ENCODE measurements around the gene WFDC1. TPM values are rescaled to one million over a fixed set of nuclear protein-coding genes. Genes with fewer than 3 reads are reported as not detected.

WFDC1 gene
- polyA plus RNA-seq, 2 donors, result 4.0 to 4.5 TPM

- Histone ChIP-seq H3K4me3 (ENCODE audit: low read depth in 1 of 2, low read length in 2 of 2) (no peak overlapping the region), H3K36me3 (ENCODE audit: control insufficient read depth in 2 of 2, insufficient read depth in 2 of 2, low read length in 1 of 2) (no peaks in the 10 kb centered on the region), H3K9me3 (ENCODE audit: control insufficient read depth in 2 of 2, insufficient read depth in 1 of 2, low read depth in 1 of 2, low read length in 1 of 2) (no peaks in the 10 kb centered on the region), H3K27ac (ENCODE audit: low read depth in 2 of 2, low read length in 1 of 2) (no peak overlapping the region), H3K27me3 (ENCODE audit: control insufficient read depth in 1 of 2, insufficient read depth in 2 of 2, low read length in 2 of 2) (no peaks in the 10 kb centered on the region), H3K4me1 (ENCODE audit: control insufficient read depth in 2 of 2, insufficient read depth in 2 of 2, low read length in 1 of 2) (peaks cover 0 to 2% of the 10 kb centered on the region in 2 donors)
- WGBS, 2 donors, result 33 to 43% methylated on average over 11 of the region's 11 CpGs
Measured at GRCh38 chr16:84308120-84308519, 13.4 kb downstream of the WFDC1 start.

- Histone ChIP-seq H3K27ac (ENCODE audit: low read depth in 2 of 2, low read length in 1 of 2) (no peak overlapping the region), H3K9me3 (ENCODE audit: control insufficient read depth in 2 of 2, insufficient read depth in 1 of 2, low read depth in 1 of 2, low read length in 1 of 2) (no peaks in the 10 kb centered on the region), H3K27me3 (ENCODE audit: control insufficient read depth in 1 of 2, insufficient read depth in 2 of 2, low read length in 2 of 2) (no peaks in the 10 kb centered on the region), H3K4me3 (ENCODE audit: low read depth in 1 of 2, low read length in 2 of 2) (no peak overlapping the region), H3K36me3 (ENCODE audit: control insufficient read depth in 2 of 2, insufficient read depth in 2 of 2, low read length in 1 of 2) (no peaks in the 10 kb centered on the region), H3K4me1 (ENCODE audit: control insufficient read depth in 2 of 2, insufficient read depth in 2 of 2, low read length in 1 of 2) (peaks cover 0 to 2% of the 10 kb centered on the region in 2 donors)
- WGBS, 2 donors, result 89 to 90% methylated on average over 7 of the region's 7 CpGs
Measured at GRCh38 chr16:84310642-84311041, 16.0 kb downstream of the WFDC1 start.

DNA sequence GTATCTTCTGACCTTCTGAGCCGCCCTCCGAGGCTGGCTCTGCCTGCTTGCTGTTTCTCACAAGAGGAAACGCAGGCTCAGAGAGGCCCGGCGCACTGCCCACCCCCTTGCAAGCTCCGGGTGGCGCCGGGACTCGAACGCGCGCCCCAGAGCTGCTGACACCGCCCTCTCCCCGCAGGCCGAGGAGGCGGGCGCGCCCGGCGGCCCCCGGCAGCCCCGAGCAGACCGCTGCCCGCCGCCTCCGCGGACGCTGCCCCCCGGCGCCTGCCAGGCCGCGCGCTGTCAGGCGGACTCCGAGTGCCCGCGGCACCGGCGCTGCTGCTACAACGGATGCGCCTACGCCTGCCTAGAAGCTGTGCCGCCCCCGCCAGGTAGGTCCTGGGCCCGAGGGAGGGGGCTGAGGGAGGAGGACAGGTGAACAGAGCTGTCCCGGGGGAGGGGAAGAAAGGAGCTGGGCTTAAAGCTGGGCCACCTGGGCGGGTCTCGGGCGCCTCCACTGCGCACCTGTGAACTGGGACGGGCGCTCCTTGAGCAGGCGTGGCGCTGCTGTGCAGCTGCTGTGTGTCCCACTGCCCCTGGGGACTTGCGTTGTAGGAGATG is 18.2 kb downstream of the WFDC1 start:
- Histone ChIP-seq H3K9me3 (ENCODE audit: control insufficient read depth in 2 of 2, insufficient read depth in 1 of 2, low read depth in 1 of 2, low read length in 1 of 2) (peaks cover 0 to 3% of the 10 kb centered on the region in 2 donors), H3K4me1 (ENCODE audit: control insufficient read depth in 2 of 2, insufficient read depth in 2 of 2, low read length in 1 of 2) (peaks cover 0 to 2% of the 10 kb centered on the region in 2 donors), H3K27ac (ENCODE audit: low read depth in 2 of 2, low read length in 1 of 2) (peak overlapping the region in 1 of 2 donors; percentile 6), H3K27me3 (ENCODE audit: control insufficient read depth in 1 of 2, insufficient read depth in 2 of 2, low read length in 2 of 2) (no peaks in the 10 kb centered on the region), H3K36me3 (ENCODE audit: control insufficient read depth in 2 of 2, insufficient read depth in 2 of 2, low read length in 1 of 2) (no peaks in the 10 kb centered on the region), H3K4me3 (ENCODE audit: low read depth in 1 of 2, low read length in 2 of 2) (peak overlapping the region; percentile 2 to 10)
- WGBS, 2 donors, result 6 to 16% methylated on average over 43 to 55 of the region's 55 CpGs

GRCh38 chr16:84313921-84314320 is 19.2 kb downstream of the WFDC1 start:
- H3K36me3 ChIP-seq (ENCODE audit: control insufficient read depth in 2 of 2, insufficient read depth in 2 of 2, low read length in 1 of 2), result no peaks in the 10 kb centered on the region
- H3K27me3 ChIP-seq (ENCODE audit: control insufficient read depth in 1 of 2, insufficient read depth in 2 of 2, low read length in 2 of 2), result no peaks in the 10 kb centered on the region
- peaks cover 0 to 8% of the 10 kb centered on the region in 2 donors for H3K9me3 ChIP-seq (ENCODE audit: control insufficient read depth in 2 of 2, insufficient read depth in 1 of 2, low read depth in 1 of 2, low read length in 1 of 2)
- peaks cover 0 to 2% of the 10 kb centered on the region in 2 donors for H3K4me1 ChIP-seq (ENCODE audit: control insufficient read depth in 2 of 2, insufficient read depth in 2 of 2, low read length in 1 of 2)
- peak overlapping the region in 1 of 2 donors; percentile 11 for H3K27ac ChIP-seq (ENCODE audit: low read depth in 2 of 2, low read length in 1 of 2)
- WGBS, 2 donors, result 59 to 66% methylated on average over 10 of the region's 10 CpGs
- H3K4me3 ChIP-seq (ENCODE audit: low read depth in 1 of 2, low read length in 2 of 2), result no peak overlapping the region

DNA sequence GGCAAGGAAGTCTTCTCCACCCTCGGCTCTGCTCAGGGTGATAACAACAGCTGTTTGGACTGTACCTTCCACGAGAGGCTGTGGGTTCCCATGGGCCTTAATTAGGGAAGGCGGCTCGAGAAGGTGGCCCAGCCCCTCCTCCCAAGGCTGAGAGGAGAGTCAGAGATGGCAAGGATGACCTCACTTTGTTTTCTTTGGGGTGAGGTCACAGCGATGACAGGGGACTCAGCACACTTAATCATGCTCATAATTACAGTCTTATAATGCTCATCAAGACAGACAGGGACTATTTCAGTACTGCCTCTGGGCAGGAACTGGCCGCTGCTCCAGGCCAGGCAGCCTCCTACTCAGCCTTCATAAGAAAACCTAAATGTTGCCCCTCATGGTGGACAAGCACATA is 19.7 kb downstream of the WFDC1 start:
- H3K27ac ChIP-seq (ENCODE audit: low read depth in 2 of 2, low read length in 1 of 2), result peak overlapping the region in 1 of 2 donors; percentile 11

GRCh38 chr16:84314814-84315213 is 20.1 kb downstream of the WFDC1 start:
- Histone ChIP-seq H3K4me3 (ENCODE audit: low read depth in 1 of 2, low read length in 2 of 2) (no peak overlapping the region), H3K9me3 (ENCODE audit: control insufficient read depth in 2 of 2, insufficient read depth in 1 of 2, low read depth in 1 of 2, low read length in 1 of 2) (peaks cover 0 to 10% of the 10 kb centered on the region in 2 donors), H3K36me3 (ENCODE audit: control insufficient read depth in 2 of 2, insufficient read depth in 2 of 2, low read length in 1 of 2) (no peaks in the 10 kb centered on the region), H3K27ac (ENCODE audit: low read depth in 2 of 2, low read length in 1 of 2) (no peak overlapping the region), H3K27me3 (ENCODE audit: control insufficient read depth in 1 of 2, insufficient read depth in 2 of 2, low read length in 2 of 2) (no peaks in the 10 kb centered on the region), H3K4me1 (ENCODE audit: control insufficient read depth in 2 of 2, insufficient read depth in 2 of 2, low read length in 1 of 2) (peaks cover 0 to 2% of the 10 kb centered on the region in 2 donors)
- WGBS, 2 donors, result 64 to 78% methylated on average over 4 of the region's 4 CpGs

More for the DNA sequence above, 19.7 kb downstream of the WFDC1 start:
- H3K36me3 ChIP-seq (ENCODE audit: control insufficient read depth in 2 of 2, insufficient read depth in 2 of 2, low read length in 1 of 2), result no peaks in the 10 kb centered on the region
- 65 to 66% methylated on average over 6 of the region's 6 CpGs for WGBS, 2 donors
- no peak overlapping the region for H3K4me3 ChIP-seq (ENCODE audit: low read depth in 1 of 2, low read length in 2 of 2)
- H3K9me3 ChIP-seq (ENCODE audit: control insufficient read depth in 2 of 2, insufficient read depth in 1 of 2, low read depth in 1 of 2, low read length in 1 of 2), result peaks cover 0 to 10% of the 10 kb centered on the region in 2 donors
- H3K27me3 ChIP-seq (ENCODE audit: control insufficient read depth in 1 of 2, insufficient read depth in 2 of 2, low read length in 2 of 2), result no peaks in the 10 kb centered on the region
- peaks cover 0 to 2% of the 10 kb centered on the region in 2 donors for H3K4me1 ChIP-seq (ENCODE audit: control insufficient read depth in 2 of 2, insufficient read depth in 2 of 2, low read length in 1 of 2)

DNA sequence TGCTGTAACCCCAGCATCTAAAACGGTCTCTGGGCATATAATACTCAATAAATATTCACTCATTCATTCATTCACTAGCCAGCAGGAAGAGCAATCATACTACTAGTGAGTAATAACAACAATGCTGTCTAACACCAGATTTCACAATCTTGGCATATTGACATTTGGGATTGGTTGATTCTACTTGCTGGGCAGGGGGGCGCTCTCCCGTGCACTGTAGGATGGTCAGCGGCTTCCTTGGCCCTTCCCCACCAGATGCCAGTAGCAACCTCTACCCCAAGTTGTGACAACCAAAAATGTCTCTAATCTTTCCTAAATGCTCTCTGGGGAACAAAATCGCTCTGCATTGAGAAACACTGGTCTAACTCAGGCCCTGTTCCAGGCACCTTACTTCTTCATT is 20.7 kb downstream of the WFDC1 start:
- H3K27me3 ChIP-seq (ENCODE audit: control insufficient read depth in 1 of 2, insufficient read depth in 2 of 2, low read length in 2 of 2), result no peaks in the 10 kb centered on the region
- H3K27ac ChIP-seq (ENCODE audit: low read depth in 2 of 2, low read length in 1 of 2), result no peak overlapping the region
- H3K4me1 ChIP-seq (ENCODE audit: control insufficient read depth in 2 of 2, insufficient read depth in 2 of 2, low read length in 1 of 2), result peaks cover 0 to 2% of the 10 kb centered on the region in 2 donors
- no peaks in the 10 kb centered on the region for H3K36me3 ChIP-seq (ENCODE audit: control insufficient read depth in 2 of 2, insufficient read depth in 2 of 2, low read length in 1 of 2)
- WGBS, 2 donors, result 60 to 66% methylated on average over 5 of the region's 5 CpGs
- H3K4me3 ChIP-seq (ENCODE audit: low read depth in 1 of 2, low read length in 2 of 2), result no peak overlapping the region
- peaks cover 0 to 10% of the 10 kb centered on the region in 2 donors for H3K9me3 ChIP-seq (ENCODE audit: control insufficient read depth in 2 of 2, insufficient read depth in 1 of 2, low read depth in 1 of 2, low read length in 1 of 2)

DNA sequence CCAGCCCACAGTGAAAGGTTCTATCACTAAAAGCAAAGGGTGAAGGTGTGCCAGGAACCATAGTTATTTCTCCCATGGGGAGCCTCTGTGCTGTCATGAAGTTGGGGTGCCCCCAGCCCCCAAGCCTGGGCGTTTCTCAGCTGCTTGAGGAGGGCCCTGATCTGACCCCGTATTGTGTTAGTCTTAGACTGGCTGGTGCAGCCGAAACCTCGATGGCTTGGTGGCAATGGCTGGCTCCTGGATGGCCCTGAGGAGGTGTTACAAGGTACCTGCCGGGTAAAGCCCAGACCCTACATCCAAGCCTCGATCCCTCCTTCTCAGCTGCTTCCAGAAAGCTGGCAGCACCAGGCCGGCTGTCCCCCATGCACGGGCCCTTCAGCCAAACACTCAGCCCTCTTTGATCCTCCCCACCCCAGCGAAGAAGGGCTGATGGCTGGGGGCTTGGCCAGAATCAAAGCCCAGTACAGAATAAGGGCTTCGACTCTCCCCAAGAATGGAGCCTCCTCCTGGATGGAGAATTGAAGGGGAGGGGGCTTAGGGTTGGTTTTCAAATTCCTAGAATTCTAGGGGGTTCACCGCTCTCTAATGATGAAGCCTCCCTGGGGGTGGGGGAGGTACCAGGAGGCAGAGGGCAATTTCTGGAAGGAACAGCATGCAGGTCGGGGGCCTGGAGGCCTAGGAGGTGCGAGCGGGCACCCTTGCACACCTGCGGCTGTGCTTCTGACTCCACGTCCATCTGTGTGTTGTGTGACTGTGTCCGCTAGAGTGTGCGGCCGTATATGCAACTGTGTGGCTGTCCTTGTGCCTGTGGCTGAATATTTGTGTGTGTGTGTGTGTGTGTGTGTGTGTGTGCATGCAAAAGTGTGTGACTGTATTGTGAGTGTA is 23.7 kb downstream of the WFDC1 start:
- Histone ChIP-seq H3K27me3 (ENCODE audit: control insufficient read depth in 1 of 2, insufficient read depth in 2 of 2, low read length in 2 of 2) (no peaks in the 10 kb centered on the region), H3K36me3 (ENCODE audit: control insufficient read depth in 2 of 2, insufficient read depth in 2 of 2, low read length in 1 of 2) (no peaks in the 10 kb centered on the region), H3K9me3 (ENCODE audit: control insufficient read depth in 2 of 2, insufficient read depth in 1 of 2, low read depth in 1 of 2, low read length in 1 of 2) (peaks cover 0 to 10% of the 10 kb centered on the region in 2 donors), H3K4me3 (ENCODE audit: low read depth in 1 of 2, low read length in 2 of 2) (no peak overlapping the region), H3K4me1 (ENCODE audit: control insufficient read depth in 2 of 2, insufficient read depth in 2 of 2, low read length in 1 of 2) (no peaks in the 10 kb centered on the region), H3K27ac (ENCODE audit: low read depth in 2 of 2, low read length in 1 of 2) (no peak overlapping the region)
- WGBS, 2 donors, result 82 to 84% methylated on average over 19 of the region's 19 CpGs

DNA sequence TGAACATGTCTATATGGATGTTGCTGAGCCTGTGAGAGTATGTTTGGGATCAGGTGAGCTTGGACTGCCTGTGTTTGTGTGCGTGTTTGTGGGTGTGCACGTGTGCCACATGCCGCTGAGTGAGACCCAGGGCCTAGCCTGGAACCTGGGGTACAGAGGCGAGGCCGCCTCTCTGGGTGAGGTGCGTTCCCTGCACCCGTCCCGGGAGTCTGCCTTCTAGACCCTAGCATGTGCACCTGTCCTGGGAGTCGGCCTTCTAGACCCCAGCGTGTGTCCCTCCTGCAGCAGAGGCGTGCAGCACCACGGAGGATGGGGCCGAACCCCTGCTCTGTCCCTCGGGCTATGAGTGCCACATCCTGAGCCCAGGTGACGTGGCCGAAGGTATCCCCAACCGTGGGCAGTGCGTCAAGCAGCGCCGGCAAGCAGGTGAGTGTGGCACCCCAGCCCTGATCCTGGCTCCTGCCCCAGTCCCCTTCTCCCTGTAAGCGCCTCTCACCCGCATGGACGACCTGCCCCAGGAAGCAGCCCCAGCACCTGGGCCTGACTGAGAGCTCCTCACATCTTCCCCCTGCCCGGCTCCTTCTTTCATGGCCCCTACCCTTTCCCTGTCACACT is 24.6 kb downstream of the WFDC1 start:
- WGBS, 2 donors, result 91 to 94% methylated on average over 23 to 24 of the region's 24 CpGs
- H3K4me3 ChIP-seq (ENCODE audit: low read depth in 1 of 2, low read length in 2 of 2), result no peak overlapping the region
- no peaks in the 10 kb centered on the region for H3K36me3 ChIP-seq (ENCODE audit: control insufficient read depth in 2 of 2, insufficient read depth in 2 of 2, low read length in 1 of 2)
- no peaks in the 10 kb centered on the region for H3K27me3 ChIP-seq (ENCODE audit: control insufficient read depth in 1 of 2, insufficient read depth in 2 of 2, low read length in 2 of 2)
- no peaks in the 10 kb centered on the region for H3K4me1 ChIP-seq (ENCODE audit: control insufficient read depth in 2 of 2, insufficient read depth in 2 of 2, low read length in 1 of 2)
- H3K9me3 ChIP-seq (ENCODE audit: control insufficient read depth in 2 of 2, insufficient read depth in 1 of 2, low read depth in 1 of 2, low read length in 1 of 2), result peaks cover 0 to 10% of the 10 kb centered on the region in 2 donors
- no peak overlapping the region for H3K27ac ChIP-seq (ENCODE audit: low read depth in 2 of 2, low read length in 1 of 2)
